GM19043 (cell line): ENCODE data around the gene PJA1.

Experiments
- ATAC-seq: cut with Tn5 transposase; IDR thresholded peaks from one replicate; pipeline ENCODE4 v1.9.1; 2021; ENCODE audit warnings: low read depth; ENCODE audit not compliant: unreplicated experiment

The PJA1 gene

GRCh38 chrX:69144838-69145680 is 20.2 kb downstream of the PJA1 start:
- ATAC-seq: no peak

GRCh38 chrX:69143530-69143929 is 21.7 kb downstream of the PJA1 start:
- no peak for ATAC-seq

DNA sequence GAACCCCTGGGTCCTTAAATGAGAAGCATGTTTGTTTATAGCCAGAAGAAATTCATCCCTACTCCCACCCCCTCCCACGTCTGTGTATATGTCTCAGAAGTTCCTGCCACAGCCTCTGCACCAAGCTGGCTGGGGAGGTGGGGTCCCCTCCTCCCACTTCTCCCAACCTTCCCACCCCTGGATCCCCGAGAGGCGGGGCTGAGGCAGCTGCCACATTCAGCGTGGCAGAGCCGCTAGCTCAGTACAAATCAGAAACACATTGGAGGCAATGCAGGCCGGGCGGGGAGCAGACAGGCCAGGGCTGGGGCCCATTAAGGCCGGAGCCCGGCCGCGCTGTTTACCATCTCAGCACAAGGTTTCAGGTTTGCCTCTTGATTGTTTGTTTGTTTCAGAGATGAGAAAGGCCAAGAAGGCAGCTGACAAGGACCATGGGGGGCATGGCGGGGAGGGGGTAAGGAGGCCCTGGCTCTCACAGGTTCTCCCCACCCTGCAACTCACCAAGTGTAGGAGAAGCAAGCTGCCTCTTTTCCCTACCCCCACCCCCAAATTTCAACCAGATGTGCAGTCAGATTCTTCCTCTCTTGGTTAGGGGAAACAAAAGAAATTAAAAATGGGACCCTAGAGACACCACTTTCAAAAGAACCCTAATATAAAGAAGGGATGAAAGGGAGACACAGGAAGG is 22.3 kb downstream of the PJA1 start:
- ATAC-seq: no peak

DNA sequence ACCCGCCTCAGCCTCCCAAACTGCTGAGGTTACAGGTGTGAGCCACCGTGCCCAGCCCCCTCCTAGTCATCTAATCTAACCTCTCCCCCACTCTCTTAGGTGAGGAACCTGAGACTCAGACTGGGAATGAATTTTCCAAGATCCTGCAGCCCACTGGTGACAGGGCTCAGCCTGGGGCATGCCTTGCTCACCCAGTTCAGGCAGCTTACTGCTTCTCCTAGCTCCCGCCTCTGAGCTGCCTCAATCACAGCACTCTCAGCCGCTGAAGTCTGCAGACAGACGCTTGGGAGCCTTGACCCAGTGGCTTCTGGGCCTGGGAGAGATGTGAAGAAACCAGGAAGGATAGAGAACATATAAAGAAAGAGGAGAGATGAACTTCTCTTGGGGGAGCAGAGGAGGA is 24.4 kb downstream of the PJA1 start:
- no peak for ATAC-seq

GRCh38 chrX:69139516-69139915 is 25.7 kb downstream of the PJA1 start:
- no peak for ATAC-seq

GRCh38 chrX:69138512-69138911 is 26.7 kb downstream of the PJA1 start:
- no peak for ATAC-seq

DNA sequence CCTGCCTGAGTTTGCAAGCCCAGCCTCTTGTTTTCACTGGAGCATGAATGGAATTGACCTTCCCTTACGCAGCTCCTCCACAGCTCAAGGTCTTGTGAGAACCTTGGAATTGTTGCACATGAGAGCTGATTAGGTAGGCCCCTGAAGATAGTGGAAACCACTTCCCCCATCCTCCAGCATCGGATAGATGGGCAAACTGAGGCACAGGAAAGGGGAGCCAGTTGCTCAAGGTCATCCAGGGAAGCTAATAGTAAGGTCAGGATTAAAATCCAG is 27.2 kb downstream of the PJA1 start:
- ATAC-seq: no peak

DNA sequence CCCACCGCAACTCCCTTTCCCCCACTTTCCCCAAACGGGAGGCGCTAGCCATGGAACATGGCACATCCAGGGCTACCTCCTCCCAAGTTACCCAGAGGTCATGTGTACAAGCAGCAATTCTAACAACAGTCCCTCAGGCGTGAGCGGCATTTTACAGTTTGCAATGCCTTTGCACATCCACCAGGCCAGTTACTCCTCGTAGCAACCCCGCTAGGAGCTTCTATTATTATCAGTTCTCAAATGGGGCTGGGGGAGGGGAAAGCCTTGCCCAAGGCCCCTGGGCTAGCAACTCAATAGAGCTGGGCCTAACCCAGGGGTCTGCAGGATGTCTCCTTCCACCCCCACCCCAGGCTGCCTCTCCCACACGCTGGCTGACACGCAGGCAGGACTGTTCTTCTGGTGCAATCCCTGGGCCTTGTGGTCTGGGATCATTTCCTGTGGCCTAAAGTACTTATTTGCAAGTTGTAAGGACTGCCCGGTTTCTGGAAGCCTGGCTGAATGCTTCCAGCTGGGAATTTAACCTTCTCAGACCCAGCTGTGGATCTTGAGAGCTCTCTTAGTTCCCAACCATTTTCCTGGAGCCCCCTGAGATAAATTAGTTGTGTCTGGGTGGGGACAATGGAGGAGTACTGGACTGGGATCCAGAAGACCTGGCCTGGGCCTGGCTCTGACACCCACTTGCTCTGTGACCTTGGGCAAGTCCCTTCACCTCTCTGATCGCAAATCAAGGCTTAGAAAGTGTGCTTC is 27.7 kb downstream of the PJA1 start:
- no peak for ATAC-seq

DNA sequence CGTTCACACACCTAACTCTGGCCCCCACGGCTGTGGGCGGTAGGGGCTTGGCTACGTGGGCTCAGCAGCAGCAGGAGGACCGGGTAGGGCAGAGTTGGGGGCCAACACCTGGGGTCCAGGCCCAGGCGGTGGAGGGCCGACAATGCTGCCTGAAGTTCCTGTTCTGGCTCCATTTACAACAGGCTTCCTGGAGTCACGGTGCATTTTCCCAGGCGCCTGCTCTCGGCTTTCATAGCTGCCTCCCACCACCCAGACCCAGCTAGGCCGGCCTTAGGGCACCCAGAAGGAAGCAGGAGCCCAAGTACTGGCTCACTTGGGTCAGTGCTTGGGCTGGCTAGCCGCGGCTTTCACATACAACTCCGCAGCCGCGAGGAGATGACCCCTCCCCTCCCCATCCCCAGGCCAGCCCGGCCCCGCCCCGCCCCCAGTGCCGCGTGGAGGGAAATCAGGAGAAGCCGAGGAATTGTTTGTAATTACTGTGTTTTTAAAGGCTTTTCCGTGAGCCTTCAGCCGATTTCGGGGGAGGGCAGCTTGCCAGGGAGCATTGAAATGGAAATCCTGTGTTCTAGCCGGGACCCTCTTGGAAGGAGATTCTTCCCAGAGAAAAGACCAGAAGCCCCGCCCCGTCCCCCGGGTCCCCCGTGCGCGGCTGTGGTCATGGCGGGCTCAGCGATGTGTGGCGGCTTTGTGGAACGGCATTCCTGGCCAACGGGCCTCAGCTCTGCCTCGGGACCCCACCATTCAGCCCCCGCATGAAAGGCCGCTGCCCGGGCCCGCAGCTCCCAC is 28.5 kb downstream of the PJA1 start:
- no peak for ATAC-seq

- no peak for ATAC-seq
Observed at GRCh38 chrX:69133921-69134542, 31.2 kb downstream of the PJA1 start.

DNA sequence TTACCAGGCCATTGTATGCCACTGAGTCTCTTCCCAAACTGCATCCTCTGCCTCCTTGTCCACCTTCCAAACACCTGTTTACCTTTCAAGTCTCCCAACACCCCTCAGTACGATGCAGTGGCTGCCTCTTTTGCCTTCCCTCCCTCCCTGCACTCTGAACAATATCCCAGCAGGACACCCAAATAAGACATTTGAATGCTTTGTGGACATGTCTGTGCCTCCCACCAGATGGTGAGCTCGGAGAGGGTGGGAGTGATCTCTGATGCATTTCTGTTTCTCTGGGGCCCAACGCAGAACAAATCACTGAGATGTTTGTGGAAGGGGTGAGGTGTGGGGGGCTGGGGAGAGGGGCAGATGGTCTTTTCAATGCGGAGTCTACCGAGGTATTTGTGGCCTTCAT is 33.4 kb downstream of the PJA1 start:
- no peak for ATAC-seq

GRCh38 chrX:69130439-69130838 is 34.8 kb downstream of the PJA1 start:
- no peak for ATAC-seq

DNA sequence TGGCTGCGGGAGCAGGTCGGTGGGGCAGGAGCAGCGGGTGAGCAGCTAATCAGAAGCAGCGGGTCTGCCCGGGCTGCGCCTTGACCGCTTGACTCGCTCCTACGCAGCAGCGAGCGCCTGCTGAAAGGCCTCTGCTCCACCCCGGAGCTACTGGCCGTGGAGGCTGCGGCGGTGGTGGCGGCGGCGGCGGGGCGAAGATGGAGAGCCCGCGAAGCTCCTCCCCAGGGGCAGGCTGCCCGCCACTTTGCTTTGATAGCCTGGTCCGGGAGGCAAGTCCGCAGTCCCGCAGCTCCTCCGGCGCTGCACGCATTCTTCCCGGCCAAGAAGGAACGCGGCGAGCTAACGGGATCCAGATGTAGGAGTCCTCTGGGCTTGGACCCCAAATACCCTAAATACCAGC is 36.7 kb downstream of the PJA1 start:
- ATAC-seq: no peak

- ATAC-seq: no peak
Observed at GRCh38 chrX:69127466-69127865, 37.8 kb downstream of the PJA1 start.

GRCh38 chrX:69126642-69127041 is 38.6 kb downstream of the PJA1 start:
- no peak for ATAC-seq

DNA sequence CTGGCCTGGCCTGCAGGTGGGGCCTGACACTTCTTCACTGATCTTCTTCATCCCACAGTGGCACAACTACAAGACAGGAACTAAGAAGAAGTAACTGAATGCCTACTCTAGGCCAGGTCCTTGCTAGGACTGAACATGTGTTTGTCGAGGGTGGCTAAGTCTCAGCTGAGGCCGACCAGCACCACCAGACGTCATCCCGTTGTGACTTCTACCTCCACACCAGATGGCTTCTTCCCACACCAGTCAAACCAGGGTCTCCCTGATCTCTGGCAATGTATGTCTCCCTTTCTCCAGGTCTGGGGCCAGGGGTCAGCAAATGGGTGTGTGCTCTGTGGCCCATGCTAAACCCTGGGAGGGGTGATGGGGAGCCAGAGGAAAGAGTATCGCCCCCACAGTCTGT is 40.2 kb downstream of the PJA1 start:
- no peak for ATAC-seq

GRCh38 chrX:69124108-69124507 is 41.1 kb downstream of the PJA1 start:
- ATAC-seq: no peak

DNA sequence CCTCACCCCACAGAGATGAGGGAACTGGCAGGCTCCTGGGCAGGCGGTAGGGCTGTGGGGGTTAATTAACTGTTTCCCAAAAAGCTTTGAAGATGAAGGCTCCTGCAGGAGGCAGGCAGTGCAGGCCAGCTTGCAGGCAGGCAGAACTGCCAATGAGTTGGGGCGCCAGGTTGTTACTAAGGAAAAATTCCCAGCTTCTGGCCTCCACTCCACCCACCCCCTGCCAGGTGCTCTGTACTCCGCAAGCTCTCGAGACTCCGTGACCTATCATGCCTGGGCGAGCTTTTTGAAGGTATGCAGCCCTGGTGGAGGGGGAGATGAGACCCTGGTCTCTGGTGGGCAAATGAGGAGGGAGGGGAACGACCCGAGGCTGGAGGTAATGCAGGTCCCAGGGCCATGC is 41.8 kb downstream of the PJA1 start:
- ATAC-seq: no peak

DNA sequence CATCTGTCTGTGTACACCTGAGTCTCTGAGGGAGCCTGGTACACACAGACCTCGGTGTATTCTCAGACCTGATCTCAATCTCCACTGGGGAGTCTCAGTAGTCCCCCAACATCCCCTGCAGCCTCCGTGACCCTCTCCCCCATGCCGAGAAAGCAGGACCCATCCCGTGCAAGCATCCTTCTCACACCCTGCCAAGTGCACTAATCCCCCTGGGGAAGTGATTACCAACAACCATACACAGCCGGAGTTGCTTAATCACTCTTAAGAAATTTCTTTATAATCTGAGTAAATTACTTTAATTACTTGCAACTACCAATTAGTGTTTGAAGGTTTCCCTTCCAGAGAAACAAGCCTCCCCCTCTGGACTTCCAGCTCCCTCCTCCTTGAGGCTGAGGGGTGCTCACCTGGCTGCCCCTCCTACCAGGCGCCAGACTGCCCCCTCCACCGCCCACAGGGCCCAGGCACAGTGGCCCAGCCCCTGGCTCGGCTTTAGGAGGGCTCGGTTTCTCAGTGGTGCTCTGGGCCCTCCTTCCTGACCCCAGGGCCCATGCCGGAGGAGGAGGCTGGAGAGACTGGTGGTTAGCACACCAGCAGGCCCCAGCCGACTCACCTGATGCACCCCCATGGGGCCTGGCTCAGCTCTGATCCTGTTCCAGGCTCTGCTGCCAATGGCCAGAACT is 43.8 kb downstream of the PJA1 start:
- ATAC-seq: no peak

DNA sequence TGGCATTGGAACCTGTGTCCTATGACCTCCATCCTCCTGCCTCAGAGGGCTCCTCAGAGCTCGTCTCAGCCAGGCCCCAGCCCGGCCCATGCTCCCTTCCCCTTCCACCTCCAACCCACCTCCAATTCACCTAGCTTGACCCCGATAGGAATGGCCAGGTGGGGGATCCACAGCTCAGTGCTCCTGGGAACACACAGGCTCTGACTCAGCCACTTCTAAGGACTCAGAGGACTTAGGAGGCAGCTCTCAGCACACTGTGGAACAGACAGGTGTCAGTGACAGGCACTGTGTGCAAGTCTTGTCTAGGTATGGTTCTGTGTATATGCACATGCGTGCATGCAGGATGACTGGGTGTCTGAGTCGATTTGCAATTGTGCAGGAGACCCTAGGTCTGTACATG is 44.8 kb downstream of the PJA1 start:
- no peak for ATAC-seq
